HepG2 (cell line): ENCODE measurements around the gene STYXL2. TPM values are rescaled to one million over a fixed set of nuclear protein-coding genes. Genes with fewer than 3 reads are reported as not detected.

Source experiments
- ATAC-seq: fragments of 200-7000 bp; cut with Tn5 transposase; 3 replicates; pipeline ENCODE4 v1.9.1; 2020; ENCODE audit warnings: mild to moderate bottlenecking, moderate library complexity
- BruUV-seq: library from RNA; stranded (reverse); fragments of 400-500 nt; replicated peaks from 2 replicates; lab custom pipeline; 2021; lab: Mats Ljungman, UMichigan
- CTCF ChIA-PET: fragments of 300-600 bp; formaldehyde crosslinking; extraction: SDS; loops from one replicate; lab custom pipeline; 2021; ENCODE audit warnings: low total read pairs, inconsistent platforms, low intra/inter-chr PET ratio; lab: Yijun Ruan, JAX
- POLR2A ChIA-PET: fragments of 350-600 bp; sonication (Branson Sonifier 250); formaldehyde crosslinking; loops from one replicate; lab custom pipeline; 2020; ENCODE audit warnings: antibody characterized with exemption, inconsistent platforms; lab: Yijun Ruan, JAX
- DNase-seq: peaks from one replicate; pipeline ENCODE4 v3.0.0-alpha.2; 2015; ENCODE audit warnings: low spot score
- FAIRE-seq: peaks from 3 replicates; lab custom pipeline; 2011; peaks lifted over from hg19 to GRCh38; lab: Jason Lieb, UNC
- H2AFZ ChIP-seq: one replicate; pipeline ENCODE4 v1.6.1; 2011; ENCODE audit warnings: low read length, inconsistent platforms
- H3K27ac ChIP-seq: fragments of 300-600 bp; 3 replicates; pipeline ENCODE4 v1.8.0; 2011; ENCODE audit warnings: mixed run types, mild to moderate bottlenecking, mixed read lengths, low read length, inconsistent platforms; ENCODE audit not compliant: insufficient read depth; ENCODE audit errors: extremely low read length
- H3K27me3 ChIP-seq, 2 experiments: fragments of 200-600 bp in 1 of 2; 2 replicates in 1 of 2; 3 replicates in 1 of 2; pipeline versions ENCODE4 v1.6.0 to v1.8.0; 2011; ENCODE audit warnings: low read length in 2 of 2, mild to moderate bottlenecking in 2 of 2, moderate library complexity in 2 of 2, inconsistent platforms in 1 of 2; ENCODE audit not compliant: insufficient read depth in 2 of 2, control insufficient read depth in 1 of 2
- H3K36me3 ChIP-seq, 2 experiments: fragments of 200-600 bp in 1 of 2; replicated peaks in 1 of 2; 2 replicates in 1 of 2; 3 replicates in 1 of 2; pipeline versions ENCODE4 v1.5.1 to v1.8.0; 2011; ENCODE audit warnings: low read length in 2 of 2, inconsistent platforms in 1 of 2; ENCODE audit not compliant: insufficient read depth in 2 of 2, control insufficient read depth in 1 of 2
- H3K4me1 ChIP-seq: 2 replicates; pipeline ENCODE4 v1.5.1; 2012; ENCODE audit warnings: low read length, inconsistent platforms; ENCODE audit not compliant: insufficient read depth
- H3K4me2 ChIP-seq: 2 replicates; pipeline ENCODE4 v1.6.0; 2011; ENCODE audit warnings: low read depth, low read length, inconsistent platforms
- H3K4me3 ChIP-seq, 3 experiments: fragments of 200-600 bp in 1 of 3; sonication (generic), shearing (Covaris generic) in 1 of 3; replicated peaks in 1 of 3; 2 replicates each; pipeline ENCODE4 v1.5.1; 2011 to 2016; ENCODE audit warnings: low read length in 3 of 3, inconsistent platforms in 2 of 3, low read depth in 2 of 3, mild to moderate bottlenecking in 2 of 3, control low read depth in 1 of 3, mixed read lengths in 1 of 3; ENCODE audit not compliant: insufficient read depth in 1 of 3
- H3K79me2 ChIP-seq: one replicate; pipeline ENCODE4 v1.6.1; 2011; ENCODE audit warnings: low read length, inconsistent platforms; ENCODE audit not compliant: insufficient read depth
- H3K9ac ChIP-seq: 2 replicates; pipeline ENCODE4 v1.6.0; 2011; ENCODE audit warnings: mild to moderate bottlenecking, low read depth, low read length, inconsistent platforms; ENCODE audit not compliant: insufficient read depth
- H3K9me3 ChIP-seq: 2 replicates; pipeline ENCODE4 v1.5.1; 2012; ENCODE audit warnings: mild to moderate bottlenecking, low read length
- H4K20me1 ChIP-seq: 2 replicates; pipeline ENCODE4 v1.6.0; 2011; ENCODE audit warnings: inconsistent platforms, mild to moderate bottlenecking, low read length, moderate library complexity; ENCODE audit not compliant: insufficient read depth
- BATF2 ChIP-seq: sonication (generic); formaldehyde crosslinking; IDR thresholded peaks from 2 replicates; pipeline ENCODE4 v1.8.0; 2022; ENCODE audit warnings: mild to moderate bottlenecking, missing genetic modification reagents, moderate library complexity
- CCDC6 ChIP-seq: sonication (generic); formaldehyde crosslinking; IDR thresholded peaks from 2 replicates; pipeline ENCODE4 v1.8.1; 2022; ENCODE audit warnings: mild to moderate bottlenecking, missing genetic modification reagents, moderate library complexity
- E2F5 ChIP-seq: sonication (generic); formaldehyde crosslinking; conservative IDR thresholded peaks from 2 replicates; pipeline ENCODE4 v1.4.0; 2020; ENCODE audit warnings: missing genetic modification reagents
- GATAD1 ChIP-seq: IDR thresholded peaks from 2 replicates; pipeline ENCODE4 v1.6.1; 2016; ENCODE audit warnings: missing genetic modification reagents, missing compliant biosample characterization
- GFI1 ChIP-seq: sonication (generic); formaldehyde crosslinking; IDR thresholded peaks from 2 replicates; pipeline ENCODE4 v1.5.0; 2020; ENCODE audit warnings: missing genetic modification reagents, mild to moderate bottlenecking, borderline replicate concordance
- HNRNPH1 ChIP-seq: fragments of 200-400 bp; formaldehyde crosslinking; optimal IDR thresholded peaks from 2 replicates; pipeline ENCODE3; 2017; ENCODE audit warnings: mild to moderate bottlenecking, low read depth, low read length
- MEIS1 ChIP-seq: sonication (generic); formaldehyde crosslinking; IDR thresholded peaks from 2 replicates; pipeline ENCODE4 v1.9.0; 2021; ENCODE audit warnings: mild to moderate bottlenecking, missing genetic modification reagents, moderate library complexity, borderline replicate concordance
- MYPOP ChIP-seq: sonication (generic); formaldehyde crosslinking; IDR thresholded peaks from 2 replicates; pipeline ENCODE4 v1.8.1; 2023; ENCODE audit warnings: mild to moderate bottlenecking, moderate library complexity, missing genetic modification reagents
- POLR2G ChIP-seq: fragments of 200-400 bp; formaldehyde crosslinking; IDR thresholded peaks from 2 replicates; pipeline ENCODE4 v1.6.1; 2018; ENCODE audit warnings: mild to moderate bottlenecking, low read depth, low read length, moderate library complexity
- U2AF1 ChIP-seq: fragments of 200-400 bp; formaldehyde crosslinking; optimal IDR thresholded peaks from 2 replicates; pipeline ENCODE3; 2017; ENCODE audit warnings: mild to moderate bottlenecking, low read depth, low read length
- YEATS2 ChIP-seq: sonication (generic); formaldehyde crosslinking; IDR thresholded peaks from 2 replicates; pipeline ENCODE4 v1.4.0; 2020; ENCODE audit warnings: missing genetic modification reagents, borderline replicate concordance
- ZBTB8A ChIP-seq: sonication (generic); formaldehyde crosslinking; IDR thresholded peaks from 2 replicates; pipeline ENCODE4 v1.4.0; 2020; ENCODE audit warnings: mild to moderate bottlenecking, low read depth, missing genetic modification reagents, borderline replicate concordance
- ZFAT ChIP-seq: sonication (generic); formaldehyde crosslinking; conservative IDR thresholded peaks from 2 replicates; pipeline ENCODE4 v1.8.1; 2023; ENCODE audit warnings: missing genetic modification reagents, inconsistent platforms
- ZNF232 ChIP-seq: sonication (generic); formaldehyde crosslinking; IDR thresholded peaks from 2 replicates; pipeline ENCODE4 v1.4.0; 2020; ENCODE audit warnings: missing genetic modification reagents, borderline replicate concordance
- ZNF33B ChIP-seq: sonication (generic); formaldehyde crosslinking; IDR thresholded peaks from 2 replicates; pipeline ENCODE4 v1.5.1; 2020; ENCODE audit warnings: mild to moderate bottlenecking, missing genetic modification reagents
- ZNF557 ChIP-seq: sonication (generic); formaldehyde crosslinking; IDR thresholded peaks from 2 replicates; pipeline ENCODE4 v1.4.0; 2020; ENCODE audit warnings: missing genetic modification reagents
- ZNF652 ChIP-seq: IDR thresholded peaks from 2 replicates; pipeline ENCODE4 v1.6.1; 2016; ENCODE audit warnings: low read depth, borderline replicate concordance
- ZNF704 ChIP-seq: sonication (generic); formaldehyde crosslinking; IDR thresholded peaks from 2 replicates; pipeline ENCODE4 v1.8.1; 2023; ENCODE audit warnings: mild to moderate bottlenecking, inconsistent platforms, moderate library complexity, missing genetic modification reagents, borderline replicate concordance
- ZNF839 ChIP-seq: sonication (generic); formaldehyde crosslinking; IDR thresholded peaks from 2 replicates; pipeline ENCODE4 v1.4.0; 2020; ENCODE audit warnings: missing genetic modification reagents, mild to moderate bottlenecking, borderline replicate concordance
- WGBS: methylation state at CpG from one replicate; pipeline ENCODE4 v1.1.6; 2017; ENCODE audit warnings: low lambda C conversion rate; 5-methylcytosine and 5-hydroxymethylcytosine counted together
- in situ Hi-C: cut with HindIII; loops from 2 replicates; pipeline ENCODE4 v1.10.0; 2017; ENCODE audit warnings: low pct_unique_long_range_greater_than_20kb; ENCODE audit not compliant: extremely low pct_ligation_motif_present
- intact Hi-C: fragments of 100-400 bp; cut with micrococcal nuclease; formaldehyde crosslinking; loops from one replicate; pipeline ENCODE4 v1.10.0; 2022; ENCODE audit not compliant: unreplicated experiment
- polyA plus RNA-seq, 8 experiments: library from polyadenylated mRNA; depleted of rRNA in 3 of 8; stranded (reverse) in 7 of 8; unstranded in 1 of 8; fragments of >200 nt; fragmentation: Illumina TruSeq in 4 of 8; extraction: Trizol in 4 of 8; gene quantifications; 2 replicates each; pipeline versions ENCODE4 v1.2.1 to v1.2.3, GENCODE V29; 2011 to 2016; ENCODE audit warnings: low read depth in 4 of 8, missing spikeins in 1 of 8, mixed read lengths in 1 of 8; ENCODE audit not compliant: insufficient read depth in 1 of 8
- total RNA-seq, 5 experiments: library from RNA; depleted of rRNA; stranded (reverse); fragments of >200 nt; fragmentation: Illumina TruSeq; extraction: Trizol; gene quantifications; 2 replicates each; pipeline ENCODE4 v1.2.3, GENCODE V29; 2016; ENCODE audit warnings: low read depth in 1 of 5

The STYXL2 gene
- total and polyA plus RNA-seq, 2 of the 13 experiments (the other 11 are each of a cell fraction or from before 2014, with no cell fraction given), result not detected

GRCh38 chr1:167121375-167122120 lies 27.7 kb downstream of the STYXL2 start:
- H3K9me3 ChIP-seq, result no peaks in the 10 kb centered on the region
- no peaks in the 10 kb centered on the region for H3K4me1 ChIP-seq
- CTCF ChIA-PET, result no interaction called here
- H3K79me2 ChIP-seq, result no peaks in the 10 kb centered on the region
- in situ Hi-C loops, result no loop called here
- intact Hi-C loops, result no loop called here
- FAIRE-seq (no peak), DNase-seq (no peak)
- H3K4me3 ChIP-seq, result no peak overlapping the region
- H3K9ac ChIP-seq, result no peak overlapping the region
- WGBS, result 55% methylated on average over 20 of the region's 47 CpGs
- BruUV-seq, result no TSS peak
- H4K20me1 ChIP-seq, result no peaks in the 10 kb centered on the region
- no peak overlapping the region for H2AFZ ChIP-seq
- POLR2A ChIA-PET, result no interaction called here
- H3K27ac ChIP-seq, result no peak overlapping the region
- no peak overlapping the region for H3K4me2 ChIP-seq
- H3K27me3 ChIP-seq, result peaks cover 6 to 40% of the 10 kb centered on the region in 2 experiments; a peak in 3 of 5 replicates
- H3K36me3 ChIP-seq, result no peaks in the 10 kb centered on the region
- no peak for TF ChIP-seq ZNF33B (CRISPR knock-in tag)
- no peak for TF ChIP-seq ZNF839 (CRISPR knock-in tag)
- TF ChIP-seq POLR2G, result no peak
- no peak for TF ChIP-seq E2F5
- TF ChIP-seq ZNF232, result no peak
- no peak for TF ChIP-seq GATAD1 (CRISPR knock-in tag)
- TF ChIP-seq CCDC6, result no peak
- no peak for TF ChIP-seq ZNF704 (CRISPR knock-in tag)
- TF ChIP-seq ZFAT, result no peak
- no peak for TF ChIP-seq U2AF1
- TF ChIP-seq ZBTB8A (CRISPR knock-in tag), result no peak
- no peak for TF ChIP-seq GFI1 (CRISPR knock-in tag)
- no peak for TF ChIP-seq ZNF652 (CRISPR knock-in tag)
- TF ChIP-seq YEATS2 (CRISPR knock-in tag), result no peak
- no peak for TF ChIP-seq MYPOP (CRISPR knock-in tag)
- TF ChIP-seq BATF2, result no peak
- no peak for TF ChIP-seq ZNF557
- TF ChIP-seq MEIS1 (CRISPR knock-in tag), result no peak
- no peak for TF ChIP-seq HNRNPH1
- TF ChIP-seq, all 625 proteins: peak for 0
- ATAC-seq, result no peak; the same call in 2 of the 3 replicates
